Epithelial cell of esophagus (primary cell): Measurements from ENCODE around the gene NR5A2.

Source experiments
- DNase-seq: peaks from one replicate; pipeline ENCODE4 v3.0.0; 2010; ENCODE audit warnings: low read depth
- H3K4me3 ChIP-seq: 2 replicates; pipeline ENCODE4 v1.5.1; 2011; ENCODE audit warnings: mild to moderate bottlenecking, low read length, control low read depth
- TF ChIP-seq, protein P1 (sequence below): IDR thresholded peaks from 2 replicates; pipeline ENCODE4 v1.5.1; 2011; ENCODE audit warnings: low read depth, mild to moderate bottlenecking, low read length, control low read depth, inconsistent platforms; ENCODE audit not compliant: insufficient read depth; ENCODE audit errors: missing control alignments

Gene NR5A2

DNA sequence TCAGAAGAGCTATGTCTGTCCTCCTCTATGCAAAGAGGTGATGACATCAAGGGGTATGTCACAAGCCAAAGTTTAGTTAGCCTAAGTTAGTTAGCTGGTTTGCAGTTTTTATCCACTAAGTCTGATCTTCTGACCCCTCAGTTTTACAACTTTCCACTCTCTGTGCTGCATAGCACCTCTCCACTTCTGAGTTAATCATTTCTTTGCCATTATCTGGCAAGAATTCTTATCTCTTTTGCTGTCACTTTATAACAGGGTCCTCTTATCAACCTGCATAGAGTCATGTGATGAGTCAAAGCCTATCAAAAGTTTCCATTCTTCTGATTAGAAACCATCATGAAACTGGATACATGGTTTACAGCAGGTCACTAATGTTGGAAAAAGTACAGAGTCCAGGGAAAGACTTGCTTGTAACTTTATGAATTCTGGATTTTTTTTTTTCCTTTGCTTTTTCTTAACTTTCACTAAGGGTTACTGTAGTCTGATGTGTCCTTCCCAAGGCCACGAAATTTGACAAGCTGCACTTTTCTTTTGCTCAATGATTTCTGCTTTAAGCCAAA is at the start of gene NR5A2:
TSS of gene NR5A2 (plus strand) at position 447 of the 560 bp plus-strand sequence. CDS start 138 bp downstream, outside the sequence.
- H3K4me3 ChIP-seq, result no peak within 1 kb of the TSS
- TF ChIP-seq, protein P1, sequence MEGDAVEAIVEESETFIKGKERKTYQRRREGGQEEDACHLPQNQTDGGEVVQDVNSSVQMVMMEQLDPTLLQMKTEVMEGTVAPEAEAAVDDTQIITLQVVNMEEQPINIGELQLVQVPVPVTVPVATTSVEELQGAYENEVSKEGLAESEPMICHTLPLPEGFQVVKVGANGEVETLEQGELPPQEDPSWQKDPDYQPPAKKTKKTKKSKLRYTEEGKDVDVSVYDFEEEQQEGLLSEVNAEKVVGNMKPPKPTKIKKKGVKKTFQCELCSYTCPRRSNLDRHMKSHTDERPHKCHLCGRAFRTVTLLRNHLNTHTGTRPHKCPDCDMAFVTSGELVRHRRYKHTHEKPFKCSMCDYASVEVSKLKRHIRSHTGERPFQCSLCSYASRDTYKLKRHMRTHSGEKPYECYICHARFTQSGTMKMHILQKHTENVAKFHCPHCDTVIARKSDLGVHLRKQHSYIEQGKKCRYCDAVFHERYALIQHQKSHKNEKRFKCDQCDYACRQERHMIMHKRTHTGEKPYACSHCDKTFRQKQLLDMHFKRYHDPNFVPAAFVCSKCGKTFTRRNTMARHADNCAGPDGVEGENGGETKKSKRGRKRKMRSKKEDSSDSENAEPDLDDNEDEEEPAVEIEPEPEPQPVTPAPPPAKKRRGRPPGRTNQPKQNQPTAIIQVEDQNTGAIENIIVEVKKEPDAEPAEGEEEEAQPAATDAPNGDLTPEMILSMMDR, result no peak
- DNase-seq, result no peak

- no peak overlapping the region for H3K4me3 ChIP-seq
- TF ChIP-seq, protein P1, result no peak
- no peak for DNase-seq
These were observed 49.0 kb upstream of the NR5A2 start for GRCh38 chr1:199978408-199978940.

- TF ChIP-seq, protein P1, result no peak
- no peak overlapping the region for H3K4me3 ChIP-seq
- no peak for DNase-seq
These were observed 48.4 kb upstream of the NR5A2 start for GRCh38 chr1:199979071-199979470.

DNA sequence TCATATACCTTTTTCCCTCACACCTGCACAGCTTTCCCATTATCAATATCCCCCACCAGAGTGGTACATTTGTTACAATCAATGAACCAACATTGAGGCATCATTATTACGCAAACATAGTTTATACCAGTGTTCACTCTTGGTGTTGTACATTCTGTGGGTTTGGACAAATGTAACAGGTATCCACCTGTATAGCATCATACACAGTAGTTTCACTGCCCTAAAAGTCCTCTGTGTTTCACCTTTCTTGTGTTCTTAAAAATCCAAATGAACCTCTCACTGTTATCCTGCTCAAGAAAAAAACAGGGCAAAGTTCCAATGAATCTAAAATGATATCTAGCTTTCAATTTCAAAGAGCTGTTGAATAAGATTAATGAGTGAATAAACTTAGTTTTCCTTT is 45.9 kb upstream of the NR5A2 start:
- DNase-seq, result no peak
- no peak overlapping the region for H3K4me3 ChIP-seq
- TF ChIP-seq, protein P1, result no peak

- DNase-seq, result no peak
- H3K4me3 ChIP-seq, result no peak overlapping the region
- TF ChIP-seq, protein P1, result no peak
These were observed 44.9 kb upstream of the NR5A2 start for GRCh38 chr1:199982606-199983005.

DNA sequence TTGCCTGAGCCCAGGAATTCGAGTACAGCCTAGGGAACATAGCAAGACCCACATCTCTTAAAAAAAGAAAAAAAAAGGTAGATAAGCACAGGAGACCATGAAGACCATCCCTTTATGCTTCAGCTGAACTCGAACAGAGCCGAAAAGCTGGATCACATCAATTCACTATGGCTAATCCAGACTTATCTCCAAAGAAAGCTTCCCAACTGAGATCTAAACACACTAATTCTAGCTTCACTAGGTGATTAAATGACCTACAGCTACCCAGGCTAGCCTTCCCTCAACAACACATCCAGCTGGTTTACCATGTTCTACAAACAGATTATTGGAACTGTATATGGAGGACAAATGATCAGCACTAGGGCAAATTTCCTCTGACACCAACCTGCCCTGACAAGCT is 44.0 kb upstream of the NR5A2 start:
- TF ChIP-seq, protein P1, result no peak
- DNase-seq, result no peak
- H3K4me3 ChIP-seq, result no peak overlapping the region
